GM18870 (cell line): Measurements from ENCODE around the gene BPIFB2.
"Not testable (repeated sequence)": the region's sequence is repeated elsewhere in the genome, so short reads cannot be mapped to it uniquely, and the experiment has no call there.

Experiments used
- ATAC-seq: cut with Tn5 transposase; IDR thresholded peaks from one replicate; pipeline ENCODE4 v1.9.1; 2021; ENCODE audit warnings: moderate library complexity; ENCODE audit not compliant: unreplicated experiment

BPIFB2 gene

GRCh38 chr20:33007376-33008335 lies at the start of gene BPIFB2:
Gene BPIFB2, plus strand, starts transcription at chr20:33007704. Its CDS starts 871 bp downstream, at chr20:33008575.
- no peak for ATAC-seq

- no peak for ATAC-seq
Observed at GRCh38 chr20:32958574-32958973, 48.9 kb upstream of the BPIFB2 start.

- ATAC-seq: no peak
Observed at GRCh38 chr20:32959351-32960221, 47.9 kb upstream of the BPIFB2 start.

- ATAC-seq: no peak
Observed at GRCh38 chr20:32960222-32960518, 47.3 kb upstream of the BPIFB2 start.

- no peak for ATAC-seq
Observed at GRCh38 chr20:32960849-32961731, 46.4 kb upstream of the BPIFB2 start.

GRCh38 chr20:32962053-32962452 lies 45.5 kb upstream of the BPIFB2 start:
- no peak for ATAC-seq

- not testable (repeated sequence) for ATAC-seq
Observed at GRCh38 chr20:32962646-32963045, 44.9 kb upstream of the BPIFB2 start.

- ATAC-seq: no peak
Observed at GRCh38 chr20:32963176-32963575, 44.3 kb upstream of the BPIFB2 start.

- ATAC-seq: no peak
Observed at GRCh38 chr20:32964575-32964974, 42.9 kb upstream of the BPIFB2 start.

GRCh38 chr20:32965115-32965514 lies 42.4 kb upstream of the BPIFB2 start:
- no peak for ATAC-seq

- no peak for ATAC-seq
Observed at GRCh38 chr20:32965581-32966373, 41.7 kb upstream of the BPIFB2 start.

- ATAC-seq: no peak
Observed at GRCh38 chr20:32966382-32966781, 41.1 kb upstream of the BPIFB2 start.

- ATAC-seq: no peak
Observed at GRCh38 chr20:32966881-32967781, 40.4 kb upstream of the BPIFB2 start.

- ATAC-seq: no peak
Observed at GRCh38 chr20:32967961-32968457, 39.5 kb upstream of the BPIFB2 start.

- no peak for ATAC-seq
Observed at GRCh38 chr20:32968478-32969241, 38.8 kb upstream of the BPIFB2 start.

GRCh38 chr20:32969356-32970114 lies 38.0 kb upstream of the BPIFB2 start:
- ATAC-seq: no peak
